NK-92 (cell line): ENCODE results near the gene PCSK7.

Experiments used
- DNase-seq: peaks from one replicate; lab custom pipeline; 2025; ENCODE audit not compliant: unreplicated experiment; lab: John Stamatoyannopoulos, UW

The PCSK7 gene

GRCh38 chr11:117230999-117231841 is 653 bp downstream of the PCSK7 start:
- no peak for DNase-seq

GRCh38 chr11:117230286-117230961 is 1.4 kb downstream of the PCSK7 start:
- DNase-seq = no peak

- DNase-seq = no peak
These were observed 2.0 kb downstream of the PCSK7 start for GRCh38 chr11:117229931-117230285.

- DNase-seq = no peak
These were observed 2.5 kb downstream of the PCSK7 start for GRCh38 chr11:117229411-117229810.

- DNase-seq = no peak
These were observed 3.8 kb downstream of the PCSK7 start for GRCh38 chr11:117228091-117228490.

- DNase-seq = no peak
These were observed 5.2 kb downstream of the PCSK7 start for GRCh38 chr11:117226388-117227385.

GRCh38 chr11:117225553-117226170 is 6.2 kb downstream of the PCSK7 start:
- DNase-seq = no peak

- DNase-seq = no peak
These were observed 7.9 kb downstream of the PCSK7 start for GRCh38 chr11:117223741-117224689.

GRCh38 chr11:117222991-117223740 is 8.7 kb downstream of the PCSK7 start:
- no peak for DNase-seq

GRCh38 chr11:117221775-117222517 is 9.9 kb downstream of the PCSK7 start:
- no peak for DNase-seq

- DNase-seq = no peak
These were observed 10.7 kb downstream of the PCSK7 start for GRCh38 chr11:117220999-117221774.

GRCh38 chr11:117220568-117220967 is 11.3 kb downstream of the PCSK7 start:
- DNase-seq = no peak

GRCh38 chr11:117219995-117220394 is 11.9 kb downstream of the PCSK7 start:
- DNase-seq = no peak

GRCh38 chr11:117219455-117219854 is 12.4 kb downstream of the PCSK7 start:
- DNase-seq = no peak

GRCh38 chr11:117219001-117219400 is 12.9 kb downstream of the PCSK7 start:
- DNase-seq = no peak

- DNase-seq = no peak
These were observed 13.5 kb downstream of the PCSK7 start for GRCh38 chr11:117218133-117218915.
